ENCODE data around the gene ELF1.

DNA sequence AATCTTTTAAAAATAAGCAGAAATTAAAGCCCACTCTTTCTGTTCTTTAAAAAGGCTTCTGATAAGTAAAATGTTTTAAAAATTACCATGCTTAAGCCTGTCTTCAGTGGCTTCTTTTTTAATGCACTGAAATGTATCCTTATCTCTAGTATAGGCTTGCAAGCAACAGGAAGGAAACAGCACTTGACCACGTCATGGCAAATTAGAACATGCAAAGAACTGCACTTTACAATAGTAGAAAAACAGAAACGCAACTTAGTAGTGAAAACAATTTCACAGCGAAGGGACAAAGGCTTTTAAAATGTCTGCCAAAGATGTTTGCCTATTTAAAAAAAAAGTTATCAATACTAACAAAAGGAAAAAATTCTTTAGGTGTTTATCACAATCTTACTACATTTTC lies 36.3 kb downstream of the ELF1 start:
- TF ChIP-seq POLR2A (IDR thresholded peaks at IDR 0.05), result peak in 2 of 4 donors; percentile 72 to 89
- TF ChIP-seq, protein P1, sequence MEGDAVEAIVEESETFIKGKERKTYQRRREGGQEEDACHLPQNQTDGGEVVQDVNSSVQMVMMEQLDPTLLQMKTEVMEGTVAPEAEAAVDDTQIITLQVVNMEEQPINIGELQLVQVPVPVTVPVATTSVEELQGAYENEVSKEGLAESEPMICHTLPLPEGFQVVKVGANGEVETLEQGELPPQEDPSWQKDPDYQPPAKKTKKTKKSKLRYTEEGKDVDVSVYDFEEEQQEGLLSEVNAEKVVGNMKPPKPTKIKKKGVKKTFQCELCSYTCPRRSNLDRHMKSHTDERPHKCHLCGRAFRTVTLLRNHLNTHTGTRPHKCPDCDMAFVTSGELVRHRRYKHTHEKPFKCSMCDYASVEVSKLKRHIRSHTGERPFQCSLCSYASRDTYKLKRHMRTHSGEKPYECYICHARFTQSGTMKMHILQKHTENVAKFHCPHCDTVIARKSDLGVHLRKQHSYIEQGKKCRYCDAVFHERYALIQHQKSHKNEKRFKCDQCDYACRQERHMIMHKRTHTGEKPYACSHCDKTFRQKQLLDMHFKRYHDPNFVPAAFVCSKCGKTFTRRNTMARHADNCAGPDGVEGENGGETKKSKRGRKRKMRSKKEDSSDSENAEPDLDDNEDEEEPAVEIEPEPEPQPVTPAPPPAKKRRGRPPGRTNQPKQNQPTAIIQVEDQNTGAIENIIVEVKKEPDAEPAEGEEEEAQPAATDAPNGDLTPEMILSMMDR (IDR thresholded peaks at IDR 0.05), result no peak

Data from esophagus squamous epithelium (tissue), 4 donors.